ENCODE results near the gene CARD11. TPM values are rescaled to one million over a fixed set of nuclear protein-coding genes. Genes with fewer than 3 reads are reported as not detected.

Gene CARD11
- polyA plus RNA-seq, 2 donors = 0.66 to 1.3 TPM

GRCh38 chr7:2904202-2904601 is 139.5 kb downstream of the CARD11 start:
- H3K4me3 ChIP-seq (ENCODE audit: low read depth in 1 of 2, low read length in 2 of 2) = no peak overlapping the region
- WGBS, 2 donors = 79 to 83% methylated on average over 16 of the region's 16 CpGs

GRCh38 chr7:2903682-2904162 is 139.9 kb downstream of the CARD11 start:
- Histone ChIP-seq H3K4me1 (ENCODE audit: control insufficient read depth in 2 of 2, insufficient read depth in 2 of 2, low read length in 1 of 2) (no peaks in the 10 kb centered on the region), H3K4me3 (ENCODE audit: low read depth in 1 of 2, low read length in 2 of 2) (no peak overlapping the region), H3K27me3 (ENCODE audit: control insufficient read depth in 1 of 2, insufficient read depth in 2 of 2, low read length in 2 of 2) (no peaks in the 10 kb centered on the region), H3K27ac (ENCODE audit: low read depth in 2 of 2, low read length in 1 of 2) (no peak overlapping the region), H3K36me3 (ENCODE audit: control insufficient read depth in 2 of 2, insufficient read depth in 2 of 2, low read length in 1 of 2) (no peaks in the 10 kb centered on the region), H3K9me3 (ENCODE audit: control insufficient read depth in 2 of 2, insufficient read depth in 1 of 2, low read depth in 1 of 2, low read length in 1 of 2) (peaks cover under 1 to 3% of the 10 kb centered on the region in 2 donors)
- WGBS, 2 donors = 68 to 73% methylated on average over 15 of the region's 15 CpGs

More at GRCh38 chr7:2904202-2904601, 139.5 kb downstream of the CARD11 start:
- H3K4me1 ChIP-seq (ENCODE audit: control insufficient read depth in 2 of 2, insufficient read depth in 2 of 2, low read length in 1 of 2) = no peaks in the 10 kb centered on the region
- no peak overlapping the region for H3K27ac ChIP-seq (ENCODE audit: low read depth in 2 of 2, low read length in 1 of 2)
- H3K9me3 ChIP-seq (ENCODE audit: control insufficient read depth in 2 of 2, insufficient read depth in 1 of 2, low read depth in 1 of 2, low read length in 1 of 2) = peaks cover 0 to 3% of the 10 kb centered on the region in 2 donors
- H3K27me3 ChIP-seq (ENCODE audit: control insufficient read depth in 1 of 2, insufficient read depth in 2 of 2, low read length in 2 of 2) = no peaks in the 10 kb centered on the region
- H3K36me3 ChIP-seq (ENCODE audit: control insufficient read depth in 2 of 2, insufficient read depth in 2 of 2, low read length in 1 of 2) = no peaks in the 10 kb centered on the region

GRCh38 chr7:2897023-2897422 is 146.6 kb downstream of the CARD11 start:
- Histone ChIP-seq H3K36me3 (ENCODE audit: control insufficient read depth in 2 of 2, insufficient read depth in 2 of 2, low read length in 1 of 2) (no peaks in the 10 kb centered on the region), H3K4me3 (ENCODE audit: low read depth in 1 of 2, low read length in 2 of 2) (no peak overlapping the region), H3K9me3 (ENCODE audit: control insufficient read depth in 2 of 2, insufficient read depth in 1 of 2, low read depth in 1 of 2, low read length in 1 of 2) (peaks cover 2 to 3% of the 10 kb centered on the region in 2 donors), H3K27ac (ENCODE audit: low read depth in 2 of 2, low read length in 1 of 2) (no peak overlapping the region), H3K4me1 (ENCODE audit: control insufficient read depth in 2 of 2, insufficient read depth in 2 of 2, low read length in 1 of 2) (no peaks in the 10 kb centered on the region), H3K27me3 (ENCODE audit: control insufficient read depth in 1 of 2, insufficient read depth in 2 of 2, low read length in 2 of 2) (no peaks in the 10 kb centered on the region)
- 87 to 90% methylated on average over 13 of the region's 13 CpGs for WGBS, 2 donors

GRCh38 chr7:2896131-2896530 is 147.5 kb downstream of the CARD11 start:
- Histone ChIP-seq H3K9me3 (ENCODE audit: control insufficient read depth in 2 of 2, insufficient read depth in 1 of 2, low read depth in 1 of 2, low read length in 1 of 2) (peaks cover 2 to 3% of the 10 kb centered on the region in 2 donors), H3K27ac (ENCODE audit: low read depth in 2 of 2, low read length in 1 of 2) (no peak overlapping the region), H3K4me3 (ENCODE audit: low read depth in 1 of 2, low read length in 2 of 2) (no peak overlapping the region), H3K36me3 (ENCODE audit: control insufficient read depth in 2 of 2, insufficient read depth in 2 of 2, low read length in 1 of 2) (no peaks in the 10 kb centered on the region), H3K27me3 (ENCODE audit: control insufficient read depth in 1 of 2, insufficient read depth in 2 of 2, low read length in 2 of 2) (no peaks in the 10 kb centered on the region), H3K4me1 (ENCODE audit: control insufficient read depth in 2 of 2, insufficient read depth in 2 of 2, low read length in 1 of 2) (no peaks in the 10 kb centered on the region)
- 71 to 86% methylated on average over 10 of the region's 10 CpGs for WGBS, 2 donors

- Histone ChIP-seq H3K27ac (ENCODE audit: low read depth in 2 of 2, low read length in 1 of 2) (no peak overlapping the region), H3K27me3 (ENCODE audit: control insufficient read depth in 1 of 2, insufficient read depth in 2 of 2, low read length in 2 of 2) (no peaks in the 10 kb centered on the region), H3K4me1 (ENCODE audit: control insufficient read depth in 2 of 2, insufficient read depth in 2 of 2, low read length in 1 of 2) (no peaks in the 10 kb centered on the region), H3K9me3 (ENCODE audit: control insufficient read depth in 2 of 2, insufficient read depth in 1 of 2, low read depth in 1 of 2, low read length in 1 of 2) (peaks cover 2 to 3% of the 10 kb centered on the region in 2 donors), H3K36me3 (ENCODE audit: control insufficient read depth in 2 of 2, insufficient read depth in 2 of 2, low read length in 1 of 2) (no peaks in the 10 kb centered on the region), H3K4me3 (ENCODE audit: low read depth in 1 of 2, low read length in 2 of 2) (no peak overlapping the region)
- WGBS, 2 donors = 44 to 50% methylated on average over 17 of the region's 17 CpGs
These were observed 149.3 kb downstream of the CARD11 start for GRCh38 chr7:2894118-2894940.

- Histone ChIP-seq H3K9me3 (ENCODE audit: control insufficient read depth in 2 of 2, insufficient read depth in 1 of 2, low read depth in 1 of 2, low read length in 1 of 2) (peaks cover 0 to under 1% of the 10 kb centered on the region in 2 donors), H3K4me1 (ENCODE audit: control insufficient read depth in 2 of 2, insufficient read depth in 2 of 2, low read length in 1 of 2) (no peaks in the 10 kb centered on the region), H3K27me3 (ENCODE audit: control insufficient read depth in 1 of 2, insufficient read depth in 2 of 2, low read length in 2 of 2) (no peaks in the 10 kb centered on the region), H3K36me3 (ENCODE audit: control insufficient read depth in 2 of 2, insufficient read depth in 2 of 2, low read length in 1 of 2) (no peaks in the 10 kb centered on the region), H3K4me3 (ENCODE audit: low read depth in 1 of 2, low read length in 2 of 2) (no peak overlapping the region), H3K27ac (ENCODE audit: low read depth in 2 of 2, low read length in 1 of 2) (no peak overlapping the region)
- WGBS, 2 donors = 52 to 58% methylated on average over 9 of the region's 9 CpGs
These were observed 150.2 kb downstream of the CARD11 start for GRCh38 chr7:2893411-2893861.

GRCh38 chr7:2892549-2892948 is 151.1 kb downstream of the CARD11 start:
- Histone ChIP-seq H3K36me3 (ENCODE audit: control insufficient read depth in 2 of 2, insufficient read depth in 2 of 2, low read length in 1 of 2) (no peaks in the 10 kb centered on the region), H3K27ac (ENCODE audit: low read depth in 2 of 2, low read length in 1 of 2) (no peak overlapping the region), H3K9me3 (ENCODE audit: control insufficient read depth in 2 of 2, insufficient read depth in 1 of 2, low read depth in 1 of 2, low read length in 1 of 2) (no peaks in the 10 kb centered on the region), H3K4me1 (ENCODE audit: control insufficient read depth in 2 of 2, insufficient read depth in 2 of 2, low read length in 1 of 2) (no peaks in the 10 kb centered on the region), H3K4me3 (ENCODE audit: low read depth in 1 of 2, low read length in 2 of 2) (no peak overlapping the region), H3K27me3 (ENCODE audit: control insufficient read depth in 1 of 2, insufficient read depth in 2 of 2, low read length in 2 of 2) (no peaks in the 10 kb centered on the region)
- WGBS, 2 donors = 38 to 45% methylated on average over 8 of the region's 8 CpGs

GRCh38 chr7:2887816-2888215 is 155.9 kb downstream of the CARD11 start:
- no peak overlapping the region for H3K4me3 ChIP-seq (ENCODE audit: low read depth in 1 of 2, low read length in 2 of 2)
- H3K4me1 ChIP-seq (ENCODE audit: control insufficient read depth in 2 of 2, insufficient read depth in 2 of 2, low read length in 1 of 2) = no peaks in the 10 kb centered on the region
- no peaks in the 10 kb centered on the region for H3K9me3 ChIP-seq (ENCODE audit: control insufficient read depth in 2 of 2, insufficient read depth in 1 of 2, low read depth in 1 of 2, low read length in 1 of 2)
- no peak overlapping the region for H3K27ac ChIP-seq (ENCODE audit: low read depth in 2 of 2, low read length in 1 of 2)
- no peaks in the 10 kb centered on the region for H3K36me3 ChIP-seq (ENCODE audit: control insufficient read depth in 2 of 2, insufficient read depth in 2 of 2, low read length in 1 of 2)
- H3K27me3 ChIP-seq (ENCODE audit: control insufficient read depth in 1 of 2, insufficient read depth in 2 of 2, low read length in 2 of 2) = no peaks in the 10 kb centered on the region
- WGBS, 2 donors = 63 to 75% methylated on average over 7 of the region's 7 CpGs

- WGBS, 2 donors = 18 to 22% methylated on average over 12 of the region's 12 CpGs
- Histone ChIP-seq H3K27ac (ENCODE audit: low read depth in 2 of 2, low read length in 1 of 2) (no peak overlapping the region), H3K36me3 (ENCODE audit: control insufficient read depth in 2 of 2, insufficient read depth in 2 of 2, low read length in 1 of 2) (no peaks in the 10 kb centered on the region), H3K4me1 (ENCODE audit: control insufficient read depth in 2 of 2, insufficient read depth in 2 of 2, low read length in 1 of 2) (no peaks in the 10 kb centered on the region), H3K9me3 (ENCODE audit: control insufficient read depth in 2 of 2, insufficient read depth in 1 of 2, low read depth in 1 of 2, low read length in 1 of 2) (no peaks in the 10 kb centered on the region), H3K4me3 (ENCODE audit: low read depth in 1 of 2, low read length in 2 of 2) (no peak overlapping the region), H3K27me3 (ENCODE audit: control insufficient read depth in 1 of 2, insufficient read depth in 2 of 2, low read length in 2 of 2) (no peaks in the 10 kb centered on the region)
These were observed 156.8 kb downstream of the CARD11 start for GRCh38 chr7:2886900-2887299.

GRCh38 chr7:2886391-2886790 is 157.3 kb downstream of the CARD11 start:
- H3K9me3 ChIP-seq (ENCODE audit: control insufficient read depth in 2 of 2, insufficient read depth in 1 of 2, low read depth in 1 of 2, low read length in 1 of 2) = no peaks in the 10 kb centered on the region
- no peaks in the 10 kb centered on the region for H3K27me3 ChIP-seq (ENCODE audit: control insufficient read depth in 1 of 2, insufficient read depth in 2 of 2, low read length in 2 of 2)
- 51 to 69% methylated on average over 5 of the region's 5 CpGs for WGBS, 2 donors
- no peak overlapping the region for H3K27ac ChIP-seq (ENCODE audit: low read depth in 2 of 2, low read length in 1 of 2)
- no peaks in the 10 kb centered on the region for H3K4me1 ChIP-seq (ENCODE audit: control insufficient read depth in 2 of 2, insufficient read depth in 2 of 2, low read length in 1 of 2)
- no peaks in the 10 kb centered on the region for H3K36me3 ChIP-seq (ENCODE audit: control insufficient read depth in 2 of 2, insufficient read depth in 2 of 2, low read length in 1 of 2)
- no peak overlapping the region for H3K4me3 ChIP-seq (ENCODE audit: low read depth in 1 of 2, low read length in 2 of 2)
